ENCODE results near the gene ASH1L. TPM values are rescaled to one million over a fixed set of nuclear protein-coding genes. Genes with fewer than 3 reads are reported as not detected.

The ASH1L gene
- total RNA-seq, 4 donors from 2014 or later = 43.7 to 57.1 (median 52.0) TPM

DNA sequence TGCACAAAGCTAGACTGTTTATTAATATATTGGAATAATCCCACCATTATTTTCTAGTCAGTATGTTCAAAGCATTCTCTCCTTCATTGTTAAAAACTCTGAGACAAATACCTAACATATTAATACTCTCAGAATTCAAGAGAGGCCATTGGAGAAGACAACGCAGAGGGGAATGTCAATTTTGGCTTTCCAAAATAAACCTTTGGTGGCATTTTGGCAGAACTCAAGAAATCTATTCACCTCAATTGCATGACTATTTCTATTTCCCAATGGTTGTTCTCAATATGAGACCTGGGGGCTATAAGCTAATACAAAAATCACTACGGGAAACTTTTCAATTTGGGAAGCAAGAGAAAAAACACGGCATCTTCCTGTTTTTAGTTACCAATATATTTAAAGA, 183.4 kb downstream of the ASH1L start:
- Histone ChIP-seq H3K36me3 (peaks cover 4 to 43% of the 10 kb centered on the region in 2 donors), H3K9me3 (no peaks in the 10 kb centered on the region), H3K27ac (peak overlapping the region in 3 of 4 donors; percentile 22 to 53 (median 34)), H3K4me1 (peaks cover 0 to 4% of the 10 kb centered on the region in 2 donors), H3K27me3 (no peaks in the 10 kb centered on the region), H3K4me3 (peak overlapping the region in 3 of 4 donors; percentile 2 to 15 (median 2))
- DNase-seq (no peak), ATAC-seq (no peak)
- in situ Hi-C loops (cut with MboI; ENCODE audit: low sequenced_read_pairs in 4 of 4) = no loop called here
- intact Hi-C loops (cut with DNase I; ENCODE audit: low total_unique reads) = no loop called here
- TF ChIP-seq CTCF (IDR thresholded peaks at IDR 0.05 in 4 of 5, conservative IDR thresholded peaks at IDR 0.05 in 1 of 5) (no peak), POLR2A (IDR thresholded peaks at IDR 0.05) (no peak)

DNA sequence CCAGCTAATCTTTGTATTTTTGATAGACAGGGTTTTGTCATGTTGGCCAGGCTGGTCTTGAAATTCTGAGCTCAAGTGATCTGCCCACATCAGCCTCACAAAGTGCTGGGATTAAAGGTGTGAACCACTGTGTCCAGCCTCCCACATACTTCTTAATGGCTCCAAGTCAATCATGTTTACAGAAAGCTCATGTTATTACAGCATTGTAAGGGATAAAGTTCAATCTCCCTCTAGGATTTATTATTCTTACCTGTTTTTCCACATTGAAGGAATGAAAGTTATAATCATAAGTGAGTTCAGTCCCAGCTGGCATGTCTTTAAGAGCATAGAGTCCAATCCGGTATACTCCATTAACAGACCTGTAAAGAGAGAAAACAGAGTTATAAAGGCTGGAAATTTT, 202.6 kb downstream of the ASH1L start:
- no peaks in the 10 kb centered on the region for H3K9me3 ChIP-seq
- no peak overlapping the region for H3K4me3 ChIP-seq
- no peaks in the 10 kb centered on the region for H3K4me1 ChIP-seq
- DNase-seq (no peak), ATAC-seq (no peak)
- in situ Hi-C loops (cut with MboI; ENCODE audit: low sequenced_read_pairs in 4 of 4) = no loop called here
- intact Hi-C loops (cut with DNase I; ENCODE audit: low total_unique reads) = no loop called here
- peaks cover 0 to 61% of the 10 kb centered on the region in 2 donors for H3K36me3 ChIP-seq
- TF ChIP-seq CTCF (IDR thresholded peaks at IDR 0.05 in 4 of 5, conservative IDR thresholded peaks at IDR 0.05 in 1 of 5) (no peak), POLR2A (IDR thresholded peaks at IDR 0.05) (no peak)
- no peak overlapping the region for H3K27ac ChIP-seq
- no peaks in the 10 kb centered on the region for H3K27me3 ChIP-seq

- H3K27ac ChIP-seq = no peak overlapping the region
- no peaks in the 10 kb centered on the region for H3K27me3 ChIP-seq
- DNase-seq (no peak), ATAC-seq (no peak)
- H3K9me3 ChIP-seq = no peaks in the 10 kb centered on the region
- no peak for TF ChIP-seq POLR2A (IDR thresholded peaks at IDR 0.05)
- H3K36me3 ChIP-seq = peaks cover 0 to 88% of the 10 kb centered on the region in 2 donors
- in situ Hi-C loops (cut with MboI; ENCODE audit: low sequenced_read_pairs in 4 of 4) (no loop called here), intact Hi-C loops (cut with DNase I; ENCODE audit: low total_unique reads) (no loop called here)
- H3K4me1 ChIP-seq = no peaks in the 10 kb centered on the region
- no peak overlapping the region for H3K4me3 ChIP-seq
These were observed 210.0 kb downstream of the ASH1L start for GRCh38 chr1:155352631-155353030.

- DNase-seq = no peak
- Histone ChIP-seq H3K27me3 (no peaks in the 10 kb centered on the region), H3K36me3 (peaks cover 5 to 93% of the 10 kb centered on the region in 2 donors), H3K4me3 (no peak overlapping the region), H3K4me1 (no peaks in the 10 kb centered on the region), H3K27ac (no peak overlapping the region), H3K9me3 (no peaks in the 10 kb centered on the region)
- no peak for ATAC-seq
- TF ChIP-seq CTCF (IDR thresholded peaks at IDR 0.05 in 4 of 5, conservative IDR thresholded peaks at IDR 0.05 in 1 of 5) (no peak), POLR2A (IDR thresholded peaks at IDR 0.05) (no peak)
- intact Hi-C loops (cut with DNase I; ENCODE audit: low total_unique reads) (no loop called here), in situ Hi-C loops (cut with MboI; ENCODE audit: low sequenced_read_pairs in 4 of 4) (no loop called here)
These were observed 219.8 kb downstream of the ASH1L start for GRCh38 chr1:155342842-155343241.

GRCh38 chr1:155339515-155340097, 223.0 kb downstream of the ASH1L start:
- Histone ChIP-seq H3K27me3 (no peaks in the 10 kb centered on the region), H3K9me3 (no peaks in the 10 kb centered on the region), H3K27ac (no peak overlapping the region), H3K4me3 (no peak overlapping the region), H3K36me3 (peaks cover 5 to 97% of the 10 kb centered on the region in 2 donors), H3K4me1 (no peaks in the 10 kb centered on the region)
- in situ Hi-C loops (cut with MboI; ENCODE audit: low sequenced_read_pairs in 4 of 4) = no loop called here
- TF ChIP-seq POLR2A (IDR thresholded peaks at IDR 0.05) = no peak
- no peak for TF ChIP-seq CTCF (IDR thresholded peaks at IDR 0.05 in 4 of 5, conservative IDR thresholded peaks at IDR 0.05 in 1 of 5)
- ATAC-seq = no peak
- no peak for DNase-seq
- intact Hi-C loops (cut with DNase I; ENCODE audit: low total_unique reads) = no loop called here
